ENCODE measurements around the gene ST3GAL4. TPM values are rescaled to one million over a fixed set of nuclear protein-coding genes. Genes with fewer than 3 reads are reported as not detected.
A peak's percentile ranks its signal among the peaks of the same experiment; 100 is the strongest.
"Not testable (repeated sequence)": the region's sequence is repeated elsewhere in the genome, so short reads cannot be mapped to it uniquely, and the experiment has no call there.

Gene ST3GAL4
- total RNA-seq, 1 experiment from 2014 or later = 22.3 TPM

DNA sequence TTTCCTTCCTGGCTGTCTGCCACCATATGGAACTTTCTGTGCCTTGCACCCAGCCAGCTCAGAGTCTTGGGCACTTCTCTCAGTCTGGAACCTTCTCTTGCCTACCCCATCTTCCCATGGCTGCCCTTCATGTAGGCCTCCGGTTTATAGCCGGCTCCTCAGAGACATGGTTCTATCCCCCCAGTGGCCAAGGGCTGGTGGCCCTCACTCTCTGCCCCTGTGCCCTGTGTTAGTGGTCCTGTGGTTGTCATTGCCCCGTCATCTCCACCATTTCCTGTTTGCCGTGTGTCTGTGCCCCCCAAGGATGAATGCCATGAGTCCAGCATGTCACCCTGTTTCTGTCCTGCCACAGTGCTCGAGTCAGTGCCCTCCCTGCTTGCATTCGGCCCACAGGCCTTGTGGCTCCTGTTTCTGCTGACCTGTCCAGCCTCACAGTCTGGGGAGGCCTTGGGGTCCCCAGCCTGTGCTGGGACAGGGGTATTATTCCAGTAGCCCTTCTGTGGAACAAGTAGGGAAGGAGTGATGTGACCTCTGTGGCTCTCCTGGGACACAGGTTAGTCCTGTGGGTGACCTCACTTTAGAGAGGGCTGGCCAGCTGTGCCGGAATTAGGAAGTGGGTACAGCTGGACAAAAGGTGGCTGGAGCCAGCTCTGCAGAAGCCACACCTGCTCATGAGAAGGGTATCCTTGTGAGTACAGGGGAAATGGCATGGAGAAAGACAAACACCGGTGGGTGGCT lies 30.7 kb downstream of the ST3GAL4 start:
- Histone ChIP-seq H3K27ac (no peak overlapping the region), H3K9me3 (replicated peaks) (no peaks in the 10 kb centered on the region), H3K27me3 (replicated peaks) (no peaks in the 10 kb centered on the region), H3K36me3 (no peaks in the 10 kb centered on the region), H3K4me3 (no peak overlapping the region), H3K4me1 (replicated peaks) (no peaks in the 10 kb centered on the region)
- no peak for DNase-seq (ENCODE audit: low read depth in 1 of 2, low spot score in 2 of 2)

DNA sequence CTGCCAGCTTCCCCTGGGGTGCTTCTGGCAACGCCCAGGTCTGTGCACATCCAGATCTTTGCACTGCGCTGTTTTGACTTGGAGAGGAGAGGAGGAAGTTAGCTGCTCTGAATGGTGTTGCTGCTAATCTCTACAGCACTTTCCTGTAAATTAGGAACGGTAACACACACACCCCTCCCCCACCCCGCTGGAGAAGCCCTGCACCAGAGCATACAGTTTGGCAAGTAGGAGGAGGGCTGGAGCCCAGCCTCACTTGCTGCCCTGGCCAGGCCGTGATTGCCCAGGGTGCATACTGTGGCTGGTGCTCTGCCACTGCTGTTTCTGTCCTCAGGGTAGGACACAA lies 31.2 kb downstream of the ST3GAL4 start:
- not testable (repeated sequence) for H3K27me3 ChIP-seq (replicated peaks); H3K4me3 ChIP-seq; H3K4me1 ChIP-seq (replicated peaks); H3K27ac ChIP-seq; H3K9me3 ChIP-seq (replicated peaks); DNase-seq (ENCODE audit: low read depth in 1 of 2, low spot score in 2 of 2); H3K36me3 ChIP-seq

DNA sequence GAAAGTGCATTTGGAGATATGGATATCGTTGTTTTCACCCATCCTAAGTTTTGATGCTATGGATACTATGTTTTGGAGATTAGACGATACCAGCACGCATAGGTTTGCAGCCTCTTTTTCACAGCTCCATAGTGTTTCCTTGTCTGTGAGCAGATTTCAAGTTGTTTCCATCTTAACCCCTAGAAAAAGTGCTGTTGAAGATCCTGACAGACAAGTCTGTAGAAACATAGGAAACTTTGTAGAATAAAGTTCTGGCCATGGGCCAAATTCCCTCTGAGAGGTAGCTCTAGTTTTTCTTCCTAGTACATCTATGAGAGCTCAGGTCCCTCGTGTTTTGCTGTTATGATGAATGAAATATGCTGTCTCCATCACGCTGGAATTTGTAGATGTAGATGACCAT lies 32.4 kb downstream of the ST3GAL4 start:
- Histone ChIP-seq H3K4me3 (no peak overlapping the region), H3K9me3 (replicated peaks) (no peaks in the 10 kb centered on the region), H3K27ac (no peak overlapping the region), H3K4me1 (replicated peaks) (peaks cover 14% of the 10 kb centered on the region), H3K36me3 (no peaks in the 10 kb centered on the region), H3K27me3 (replicated peaks) (no peaks in the 10 kb centered on the region)
- DNase-seq (ENCODE audit: low read depth in 1 of 2, low spot score in 2 of 2) = no peak

DNA sequence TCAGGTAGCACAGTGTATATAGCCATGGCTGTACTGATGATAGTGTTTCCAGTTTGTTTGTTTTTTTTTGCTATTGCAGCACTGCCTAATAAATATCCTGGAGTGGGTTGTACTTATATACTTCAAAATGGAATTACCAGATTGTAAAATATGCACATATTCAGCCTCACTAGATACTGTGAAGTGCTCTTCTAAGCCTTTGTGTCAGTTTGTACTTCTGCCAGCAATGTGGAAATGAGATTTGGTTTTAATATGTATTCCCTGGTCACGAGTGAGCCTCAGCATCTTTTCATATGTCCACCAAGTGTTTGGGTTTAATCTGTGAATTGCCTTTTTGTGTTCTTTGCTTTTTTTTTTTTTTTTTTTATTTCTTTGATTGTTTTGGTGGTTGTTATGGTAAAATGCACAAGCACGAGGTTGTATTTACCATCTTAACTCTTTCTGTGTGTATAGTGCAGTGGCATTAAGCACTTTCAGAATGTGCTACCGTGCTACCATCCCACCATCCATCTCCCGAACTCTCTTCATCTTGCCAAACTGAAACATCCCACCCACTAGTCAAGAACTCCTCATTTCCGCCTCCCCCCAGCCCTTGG lies 34.9 kb downstream of the ST3GAL4 start:
- no peak for DNase-seq (ENCODE audit: low read depth in 1 of 2, low spot score in 2 of 2)
- Histone ChIP-seq H3K9me3 (replicated peaks) (no peaks in the 10 kb centered on the region), H3K4me1 (replicated peaks) (peaks cover 17% of the 10 kb centered on the region), H3K27ac (no peak overlapping the region), H3K27me3 (replicated peaks) (no peaks in the 10 kb centered on the region), H3K4me3 (no peak overlapping the region), H3K36me3 (no peaks in the 10 kb centered on the region)

DNA sequence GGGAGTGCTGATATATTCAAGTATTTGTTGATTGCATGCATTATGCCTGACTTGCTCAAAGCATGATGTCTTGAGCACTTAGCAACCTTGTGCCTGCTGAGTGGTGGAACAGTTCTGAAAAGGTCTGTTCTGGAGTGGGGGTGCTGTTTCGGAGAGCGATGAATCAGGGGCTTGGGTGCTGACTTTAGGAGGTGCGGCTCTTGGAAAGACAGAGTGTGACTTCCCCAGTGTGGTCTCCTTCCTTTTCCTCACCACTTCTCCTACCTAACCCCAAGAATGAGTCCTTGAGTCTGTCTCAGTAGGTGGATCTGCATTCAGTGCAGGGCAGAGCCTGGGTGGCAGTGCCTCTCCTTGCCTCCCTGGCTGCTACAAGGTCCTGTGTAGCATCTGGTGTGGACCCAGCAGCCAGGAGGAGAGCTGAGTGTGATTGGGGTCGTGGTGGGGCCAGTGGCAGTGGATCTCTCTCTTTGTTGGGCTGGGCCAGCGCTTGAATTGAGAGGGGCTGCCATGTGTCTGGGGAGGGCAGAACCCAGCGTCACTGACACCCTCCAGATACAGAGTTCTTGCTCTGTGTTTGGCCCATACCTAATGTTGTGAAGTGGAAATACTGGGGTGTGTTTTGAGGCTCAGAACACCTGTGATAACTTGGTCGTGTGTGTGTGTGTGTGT lies 35.9 kb downstream of the ST3GAL4 start:
- DNase-seq (ENCODE audit: low read depth in 1 of 2, low spot score in 2 of 2) = no peak
- H3K27ac ChIP-seq = no peak overlapping the region
- H3K36me3 ChIP-seq = no peaks in the 10 kb centered on the region
- no peak overlapping the region for H3K4me3 ChIP-seq
- no peaks in the 10 kb centered on the region for H3K27me3 ChIP-seq (replicated peaks)
- H3K4me1 ChIP-seq (replicated peaks) = peaks cover 17% of the 10 kb centered on the region
- no peaks in the 10 kb centered on the region for H3K9me3 ChIP-seq (replicated peaks)

DNA sequence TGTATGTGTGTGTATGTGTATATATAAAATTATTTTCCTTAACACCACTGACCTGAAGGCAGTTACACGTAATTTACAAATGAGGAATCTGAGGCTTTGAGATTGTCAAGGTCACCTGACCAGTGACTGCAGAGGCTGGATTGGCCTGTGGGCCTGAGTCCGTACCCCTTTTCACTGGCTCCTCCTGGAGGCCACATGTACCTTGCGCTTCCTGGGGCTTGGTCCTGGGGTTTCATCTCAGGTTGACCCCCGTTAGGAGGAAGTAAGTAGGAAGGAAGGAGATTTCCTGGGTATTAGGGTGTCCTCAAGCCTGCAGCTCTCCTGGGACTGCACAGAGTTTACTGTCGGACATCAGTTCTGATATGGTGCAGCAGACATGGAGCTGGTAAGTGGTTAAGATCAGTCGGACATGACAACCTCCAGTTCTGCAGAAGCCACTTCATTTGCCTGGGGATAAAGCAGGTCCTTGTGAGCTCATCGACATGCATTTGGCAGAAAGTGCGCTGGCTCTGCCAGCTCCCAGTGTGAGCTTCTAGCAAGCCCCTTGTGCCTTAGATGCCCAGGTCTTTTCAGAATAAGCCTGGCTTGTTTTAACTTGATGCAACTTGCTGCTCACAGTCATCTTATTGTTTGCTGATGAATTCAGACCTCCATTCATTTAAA lies 36.6 kb downstream of the ST3GAL4 start:
- no peaks in the 10 kb centered on the region for H3K27me3 ChIP-seq (replicated peaks)

DNA sequence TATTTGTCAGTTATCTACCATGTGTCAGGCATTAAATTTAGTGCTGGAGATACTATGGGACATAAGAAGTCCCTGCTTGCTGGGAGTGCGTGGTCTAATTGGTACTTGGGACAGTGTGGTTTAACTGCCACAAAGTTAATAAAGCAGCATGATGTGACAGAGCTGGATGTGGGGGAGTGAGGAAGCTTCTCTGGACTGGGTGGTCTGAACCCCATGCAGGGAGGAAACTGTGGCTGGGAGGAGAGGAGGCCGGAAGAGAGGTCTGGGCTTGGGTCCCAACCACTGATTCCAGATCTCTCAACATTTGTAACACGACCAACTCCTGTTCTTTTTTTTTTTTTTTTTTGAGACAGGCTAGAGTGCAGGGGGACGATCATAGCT lies 37.1 kb downstream of the ST3GAL4 start:
- Histone ChIP-seq H3K4me1 (replicated peaks) (peaks cover 17% of the 10 kb centered on the region), H3K36me3 (no peaks in the 10 kb centered on the region), H3K27me3 (replicated peaks) (no peaks in the 10 kb centered on the region), H3K27ac (no peak overlapping the region), H3K9me3 (replicated peaks) (no peaks in the 10 kb centered on the region), H3K4me3 (no peak overlapping the region)
- DNase-seq (ENCODE audit: low read depth in 1 of 2, low spot score in 2 of 2) = peak in 1 of 2 experiments; percentile 34

More for the DNA sequence above, 36.6 kb downstream of the ST3GAL4 start:
- no peak overlapping the region for H3K4me3 ChIP-seq
- DNase-seq (ENCODE audit: low read depth in 1 of 2, low spot score in 2 of 2) = no peak
- no peaks in the 10 kb centered on the region for H3K9me3 ChIP-seq (replicated peaks)
- H3K4me1 ChIP-seq (replicated peaks) = peaks cover 17% of the 10 kb centered on the region
- H3K27ac ChIP-seq = no peak overlapping the region
- no peaks in the 10 kb centered on the region for H3K36me3 ChIP-seq

DNA sequence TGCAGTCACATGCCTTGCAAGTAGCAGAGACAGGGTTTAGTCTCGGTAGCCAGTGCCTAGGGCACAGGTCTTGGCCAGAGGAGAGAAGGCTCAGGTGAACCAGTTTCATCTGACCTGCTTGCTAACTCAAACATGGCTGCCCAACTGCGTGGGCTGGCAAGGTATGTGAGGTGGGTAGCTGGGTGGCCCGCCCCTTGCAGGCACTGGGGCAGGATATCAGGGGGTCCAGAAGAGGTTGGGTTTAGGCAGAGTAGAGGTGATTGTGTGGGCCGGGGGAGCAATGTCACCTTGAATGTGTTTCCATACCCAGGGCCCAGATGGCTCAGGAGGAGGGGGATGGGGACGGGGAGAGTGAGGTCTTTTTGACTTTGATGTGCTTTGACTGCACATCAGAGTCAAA lies 37.7 kb downstream of the ST3GAL4 start:
- no peaks in the 10 kb centered on the region for H3K9me3 ChIP-seq (replicated peaks)
- no peaks in the 10 kb centered on the region for H3K36me3 ChIP-seq
- no peak for DNase-seq (ENCODE audit: low read depth in 1 of 2, low spot score in 2 of 2)
- no peak overlapping the region for H3K27ac ChIP-seq
- H3K27me3 ChIP-seq (replicated peaks) = no peaks in the 10 kb centered on the region
- H3K4me1 ChIP-seq (replicated peaks) = peaks cover 17% of the 10 kb centered on the region
- no peak overlapping the region for H3K4me3 ChIP-seq

DNA sequence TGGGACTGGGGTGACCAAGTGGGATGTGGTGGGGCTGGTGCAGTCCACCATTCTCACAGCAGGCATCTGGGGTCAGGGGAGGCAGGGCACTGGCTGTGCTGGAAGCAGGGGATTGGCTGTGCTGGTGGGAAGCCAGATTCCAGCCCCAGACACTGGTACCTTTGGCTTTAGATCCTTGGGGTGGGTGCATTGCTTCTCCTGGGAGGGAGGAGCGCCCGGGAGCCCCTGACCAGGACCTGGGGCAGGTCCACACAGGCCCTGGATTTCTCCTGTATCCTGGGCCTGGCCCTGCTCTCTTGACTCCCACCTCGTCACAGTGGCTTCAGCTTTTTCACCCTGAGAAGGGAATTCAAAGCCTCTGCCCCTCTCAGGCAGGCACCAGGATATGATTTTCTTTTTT lies 38.5 kb downstream of the ST3GAL4 start:
- Histone ChIP-seq H3K27me3 (replicated peaks) (no peaks in the 10 kb centered on the region), H3K27ac (no peak overlapping the region), H3K9me3 (replicated peaks) (no peaks in the 10 kb centered on the region), H3K4me1 (replicated peaks) (peaks cover 17% of the 10 kb centered on the region), H3K36me3 (no peaks in the 10 kb centered on the region), H3K4me3 (no peak overlapping the region)
- DNase-seq (ENCODE audit: low read depth in 1 of 2, low spot score in 2 of 2) = no peak

DNA sequence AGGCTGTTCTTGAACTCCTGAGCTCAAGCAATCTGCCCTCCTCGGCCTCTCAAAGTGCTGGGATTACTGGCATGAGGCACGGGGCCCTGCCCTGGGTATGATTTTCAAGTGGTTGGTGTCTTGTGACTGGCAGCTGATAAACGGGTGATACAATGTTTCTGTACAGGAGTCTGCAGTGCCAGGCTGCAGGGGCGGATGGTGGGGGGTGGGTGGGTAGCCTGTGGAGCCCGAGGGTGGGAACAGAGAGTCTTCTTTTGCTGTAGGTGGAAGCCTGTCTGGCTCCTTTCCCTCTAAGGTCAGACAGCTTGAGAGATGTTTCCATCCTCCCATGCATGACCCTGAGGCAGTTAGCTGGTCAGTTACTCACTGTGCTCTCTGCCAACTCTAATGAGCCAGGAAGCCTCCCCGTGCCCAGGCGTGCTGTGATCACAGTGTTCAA lies 39.2 kb downstream of the ST3GAL4 start:
- peaks cover 17% of the 10 kb centered on the region for H3K4me1 ChIP-seq (replicated peaks)
- not testable (repeated sequence) for DNase-seq (ENCODE audit: low read depth in 1 of 2, low spot score in 2 of 2); H3K9me3 ChIP-seq (replicated peaks); H3K36me3 ChIP-seq; H3K27ac ChIP-seq; H3K27me3 ChIP-seq (replicated peaks); H3K4me3 ChIP-seq

DNA sequence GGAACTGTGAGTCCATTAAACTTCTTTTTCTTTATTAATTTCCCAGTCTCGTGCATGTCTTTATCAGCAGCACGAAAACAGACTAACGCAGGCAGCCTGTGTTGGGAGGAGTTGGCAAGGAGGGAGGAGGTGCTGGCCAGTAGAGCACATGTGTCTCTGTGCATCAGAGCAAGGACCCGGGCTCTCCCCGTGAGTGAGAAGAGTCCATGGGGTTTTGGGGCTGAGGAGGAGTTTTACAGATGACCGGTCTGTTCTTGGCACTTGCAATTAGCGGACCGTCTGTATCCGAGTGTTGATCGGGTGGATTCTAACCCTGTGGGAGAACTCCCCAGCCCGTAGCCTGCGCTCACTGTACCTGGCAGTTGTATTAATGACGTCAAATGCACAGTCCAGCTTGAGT lies 40.3 kb downstream of the ST3GAL4 start:
- H3K27ac ChIP-seq; H3K9me3 ChIP-seq (replicated peaks); H3K27me3 ChIP-seq (replicated peaks); H3K36me3 ChIP-seq; H3K4me3 ChIP-seq; DNase-seq (ENCODE audit: low read depth in 1 of 2, low spot score in 2 of 2): not testable (repeated sequence)
- peaks cover 17% of the 10 kb centered on the region for H3K4me1 ChIP-seq (replicated peaks)

DNA sequence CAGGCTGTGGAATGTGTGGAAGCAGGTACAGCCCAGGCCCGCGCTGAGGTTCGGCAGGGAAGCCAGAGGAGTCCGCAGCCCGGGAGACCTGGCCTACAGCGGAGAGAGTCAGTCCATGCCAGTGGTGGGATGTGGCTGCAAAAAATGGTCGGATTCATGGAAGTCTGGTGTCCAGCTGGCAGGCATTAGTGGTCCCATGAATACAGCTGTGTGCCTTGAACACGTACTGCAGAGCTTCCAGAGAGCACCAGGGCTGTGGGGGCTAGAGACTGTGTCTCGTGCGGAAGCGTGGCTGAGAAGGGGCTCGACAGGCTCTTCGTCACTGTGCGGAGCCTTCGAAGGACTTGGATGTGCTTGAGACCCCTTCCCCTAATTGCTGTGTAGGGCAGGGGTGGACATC lies 40.8 kb downstream of the ST3GAL4 start:
- not testable (repeated sequence) for H3K27me3 ChIP-seq (replicated peaks); DNase-seq (ENCODE audit: low read depth in 1 of 2, low spot score in 2 of 2); H3K4me3 ChIP-seq; H3K9me3 ChIP-seq (replicated peaks); H3K27ac ChIP-seq; H3K36me3 ChIP-seq
- H3K4me1 ChIP-seq (replicated peaks) = peaks cover 17% of the 10 kb centered on the region

DNA sequence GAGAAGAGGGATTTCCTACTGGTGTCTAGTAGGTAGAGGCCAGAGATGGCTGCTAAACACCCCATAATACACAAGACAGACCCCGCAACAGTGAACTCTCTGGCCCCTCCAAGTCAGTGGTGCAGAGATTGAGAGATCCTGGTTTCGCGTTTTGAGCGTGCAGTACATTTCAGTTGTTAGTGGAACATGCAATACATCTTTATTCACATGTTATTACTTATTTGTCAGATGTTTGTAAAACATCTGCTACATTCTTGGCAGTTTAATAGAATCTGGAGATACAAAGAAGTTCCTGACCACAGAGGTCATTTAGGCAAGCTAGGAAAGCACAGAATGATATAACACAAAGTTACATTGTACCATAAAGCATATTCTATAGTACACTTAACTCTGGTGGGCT lies 41.5 kb downstream of the ST3GAL4 start:
- Histone ChIP-seq H3K4me1 (replicated peaks) (peaks cover 10% of the 10 kb centered on the region), H3K9me3 (replicated peaks) (no peaks in the 10 kb centered on the region), H3K27me3 (replicated peaks) (no peaks in the 10 kb centered on the region), H3K4me3 (no peak overlapping the region), H3K36me3 (no peaks in the 10 kb centered on the region), H3K27ac (no peak overlapping the region)
- DNase-seq (ENCODE audit: low read depth in 1 of 2, low spot score in 2 of 2) = no peak

DNA sequence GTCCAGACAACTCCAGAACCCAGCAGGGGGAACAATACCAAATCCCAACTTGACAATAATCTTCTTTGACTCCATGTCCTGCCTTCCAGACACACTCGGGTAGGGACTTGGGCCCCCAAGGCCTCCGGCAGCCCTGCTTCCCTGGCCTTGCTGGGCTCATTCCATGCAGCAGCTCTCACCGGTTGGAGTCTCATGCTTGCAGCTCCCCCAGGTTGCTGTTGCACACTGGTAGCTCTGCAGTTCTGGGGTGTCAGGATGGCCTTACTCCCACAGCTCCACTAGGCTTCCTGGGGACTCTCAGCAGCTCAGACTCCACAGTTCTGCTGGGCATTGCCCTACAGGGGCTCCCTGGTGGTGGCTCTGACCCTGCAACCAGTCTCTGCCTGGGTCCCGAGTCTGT lies 42.8 kb downstream of the ST3GAL4 start:
- Histone ChIP-seq H3K9me3 (replicated peaks) (no peaks in the 10 kb centered on the region), H3K27ac (no peak overlapping the region)

More for the DNA sequence above, 42.8 kb downstream of the ST3GAL4 start:
- DNase-seq (ENCODE audit: low read depth in 1 of 2, low spot score in 2 of 2) = no peak
- Histone ChIP-seq H3K4me1 (replicated peaks) (peaks cover 9% of the 10 kb centered on the region), H3K4me3 (no peak overlapping the region), H3K36me3 (no peaks in the 10 kb centered on the region), H3K27me3 (replicated peaks) (no peaks in the 10 kb centered on the region)

Data from SJSA1 (cell line).